Measurements from ENCODE around the gene FNDC1.

The FNDC1 gene

GRCh38 chr6:159190460-159190859 lies 21.3 kb downstream of the FNDC1 start:
- no peaks in the 10 kb centered on the region for H3F3A ChIP-seq (ENCODE audit: insufficient read depth)
- no peak overlapping the region for H2AFZ ChIP-seq (ENCODE audit: low read depth, low read length, severe bottlenecking)
- no peaks in the 10 kb centered on the region for H3K9me2 ChIP-seq (replicated peaks; ENCODE audit: insufficient read depth, low read length)
- no peak overlapping the region for H3K9ac ChIP-seq (ENCODE audit: low read length)
- no peaks in the 10 kb centered on the region for H3K27me3 ChIP-seq (ENCODE audit: low read length)
- H3K27ac ChIP-seq (ENCODE audit: low read depth, low read length), result no peak overlapping the region
- no peaks in the 10 kb centered on the region; the same call in 1 of the 2 replicates for H3K9me3 ChIP-seq (ENCODE audit: insufficient read depth, low read length)
- no peaks in the 10 kb centered on the region for H3K79me2 ChIP-seq (ENCODE audit: insufficient read depth, low read length)
- H3K4me3 ChIP-seq (ENCODE audit: insufficient read depth, low read length, poor library complexity, severe bottlenecking), result no peak overlapping the region
- no peaks in the 10 kb centered on the region for H3K36me3 ChIP-seq (ENCODE audit: low read length)
- H4K20me1 ChIP-seq (ENCODE audit: low read depth, low read length), result no peaks in the 10 kb centered on the region
- H3K4me2 ChIP-seq (ENCODE audit: low read depth, low read length, poor library complexity, severe bottlenecking), result no peak overlapping the region
- no peak for TF ChIP-seq CTCF (IDR thresholded peaks at IDR 0.05; ENCODE audit: insufficient read depth, low read length, poor library complexity, severe bottlenecking)
- no peak for TF ChIP-seq EZH2phosphoT487 (conservative IDR thresholded peaks at IDR 0.05; ENCODE audit: low read length)

- no peaks in the 10 kb centered on the region for H3K9me3 ChIP-seq (ENCODE audit: insufficient read depth, low read length)
- H3F3A ChIP-seq (ENCODE audit: insufficient read depth), result no peaks in the 10 kb centered on the region
- no peak overlapping the region for H2AFZ ChIP-seq (ENCODE audit: low read depth, low read length, severe bottlenecking)
- TF ChIP-seq EZH2phosphoT487 (conservative IDR thresholded peaks at IDR 0.05; ENCODE audit: low read length), result no peak
- TF ChIP-seq CTCF (IDR thresholded peaks at IDR 0.05; ENCODE audit: insufficient read depth, low read length, poor library complexity, severe bottlenecking), result no peak
- H3K4me2 ChIP-seq (ENCODE audit: low read depth, low read length, poor library complexity, severe bottlenecking), result no peak overlapping the region
- no peaks in the 10 kb centered on the region for H3K9me2 ChIP-seq (replicated peaks; ENCODE audit: insufficient read depth, low read length)
- no peak overlapping the region for H3K4me3 ChIP-seq (ENCODE audit: insufficient read depth, low read length, poor library complexity, severe bottlenecking)
- H3K27me3 ChIP-seq (ENCODE audit: low read length), result no peaks in the 10 kb centered on the region
- no peaks in the 10 kb centered on the region for H3K36me3 ChIP-seq (ENCODE audit: low read length)
- no peaks in the 10 kb centered on the region for H4K20me1 ChIP-seq (ENCODE audit: low read depth, low read length)
- no peak overlapping the region for H3K27ac ChIP-seq (ENCODE audit: low read depth, low read length)
- H3K79me2 ChIP-seq (ENCODE audit: insufficient read depth, low read length), result no peaks in the 10 kb centered on the region
- H3K9ac ChIP-seq (ENCODE audit: low read length), result no peak overlapping the region
Measured at GRCh38 chr6:159193923-159194322, 24.7 kb downstream of the FNDC1 start.

GRCh38 chr6:159194421-159194820 lies 25.2 kb downstream of the FNDC1 start:
- no peak for TF ChIP-seq CTCF (IDR thresholded peaks at IDR 0.05; ENCODE audit: insufficient read depth, low read length, poor library complexity, severe bottlenecking)
- TF ChIP-seq EZH2phosphoT487 (conservative IDR thresholded peaks at IDR 0.05; ENCODE audit: low read length), result no peak
- Histone ChIP-seq H3K36me3 (ENCODE audit: low read length) (no peaks in the 10 kb centered on the region), H3K27ac (ENCODE audit: low read depth, low read length) (no peak overlapping the region), H3K4me2 (ENCODE audit: low read depth, low read length, poor library complexity, severe bottlenecking) (no peak overlapping the region), H3F3A (ENCODE audit: insufficient read depth) (no peaks in the 10 kb centered on the region), H3K9ac (ENCODE audit: low read length) (no peak overlapping the region), H3K4me3 (ENCODE audit: insufficient read depth, low read length, poor library complexity, severe bottlenecking) (no peak overlapping the region), H3K79me2 (ENCODE audit: insufficient read depth, low read length) (no peaks in the 10 kb centered on the region), H3K9me2 (replicated peaks; ENCODE audit: insufficient read depth, low read length) (no peaks in the 10 kb centered on the region), H2AFZ (ENCODE audit: low read depth, low read length, severe bottlenecking) (no peak overlapping the region), H3K9me3 (ENCODE audit: insufficient read depth, low read length) (no peaks in the 10 kb centered on the region), H3K27me3 (ENCODE audit: low read length) (no peaks in the 10 kb centered on the region), H4K20me1 (ENCODE audit: low read depth, low read length) (no peaks in the 10 kb centered on the region)

Data from SU-DHL-6 (cell line).